ENCODE data around the gene IL25. TPM values are rescaled to one million over a fixed set of nuclear protein-coding genes. Genes with fewer than 3 reads are reported as not detected.
A peak's percentile ranks its signal among the peaks of the same experiment; 100 is the strongest.

The IL25 gene
- total and polyA plus RNA-seq, 2 of the 8 experiments (the other 6 are each of a cell fraction or from before 2014, with no cell fraction given) = not detected

- no peak overlapping the region for H2BK5ac ChIP-seq (ENCODE audit: low read depth, low read length)
- H3K4me1 ChIP-seq (replicated peaks in 1 of 4; ENCODE audit: control insufficient read depth in 3 of 4, insufficient read depth in 4 of 4, low read length in 3 of 4) = peaks cover 0 to 12% (median 4%) of the 10 kb centered on the region in 4 experiments; a peak in 3 of 7 replicates
- peak overlapping the region; percentile 77; the same call in 1 of the 2 replicates for H2BK20ac ChIP-seq (ENCODE audit: low read length)
- H3K9ac ChIP-seq (replicated peaks in 1 of 4; ENCODE audit: extremely low read depth in 1 of 4, low read depth in 3 of 4, low read length in 3 of 4) = no peak overlapping the region
- H2BK15ac ChIP-seq (ENCODE audit: low read length) = no peak overlapping the region
- H4K91ac ChIP-seq (replicated peaks; ENCODE audit: insufficient read length, low read length) = no peak overlapping the region
- no peaks in the 10 kb centered on the region for H3K9me3 ChIP-seq (ENCODE audit: insufficient read depth in 2 of 2, low read depth in 1 of 2, low read length in 1 of 2)
- no peak overlapping the region for H4K5ac ChIP-seq (ENCODE audit: insufficient read length, low read depth, low read length)
- 80% methylated on average over 16 of the region's 16 CpGs; no CpG with 5 or more reads in 1 of the 2 experiments for WGBS, 2 experiments (ENCODE audit: extremely low coverage in 1 of 2, insufficient coverage in 1 of 2, insufficient read length in 1 of 2, insufficient replicate concordance in 2 of 2, low coverage in 1 of 2, low lambda C conversion rate in 2 of 2, missing lambda C conversion rate in 1 of 2)
- DNase-seq (ENCODE audit: low read depth in 1 of 2, low spot score in 2 of 2) = no peak
- H4K8ac ChIP-seq (ENCODE audit: extremely low read depth, insufficient read depth, low read length) = no peak overlapping the region
- no peak overlapping the region for H2AK5ac ChIP-seq (ENCODE audit: low read depth, low read length)
- no peak overlapping the region for H3K56ac ChIP-seq (replicated peaks; ENCODE audit: insufficient read length, low read depth, low read length)
- no peaks in the 10 kb centered on the region for H3K79me1 ChIP-seq (ENCODE audit: low read depth, low read length)
- no peak overlapping the region for H2BK120ac ChIP-seq (replicated peaks; ENCODE audit: low read depth, low read length)
- H3K14ac ChIP-seq (ENCODE audit: insufficient read length) = no peak overlapping the region
- no peaks in the 10 kb centered on the region for H3K36me3 ChIP-seq (ENCODE audit: control insufficient read depth in 2 of 4, insufficient read depth in 4 of 4, low read length in 3 of 4)
- H2AFZ ChIP-seq (ENCODE audit: low read length) = no peak overlapping the region
- no peak overlapping the region for H3K4ac ChIP-seq (replicated peaks; ENCODE audit: insufficient read length, low read depth, low read length)
- H3K23me2 ChIP-seq (ENCODE audit: low read depth, low read length) = no peaks in the 10 kb centered on the region; the same call in 1 of the 2 replicates
- no peaks in the 10 kb centered on the region for H4K20me1 ChIP-seq (replicated peaks in 1 of 2; ENCODE audit: control insufficient read depth in 1 of 2, insufficient read depth in 2 of 2, low read length in 2 of 2)
- no peak overlapping the region for H3K18ac ChIP-seq (ENCODE audit: extremely low read depth, low read length)
- H3K79me2 ChIP-seq (ENCODE audit: control insufficient read depth in 1 of 2, insufficient read depth in 2 of 2, low read length in 2 of 2) = no peaks in the 10 kb centered on the region
- ChIA-PET POLR2A (ENCODE audit: partially characterized antibody) (interaction anchor here (0.7 to 1.8 kb wide), 4 partner anchors 9 to 59 kb away, joined by 3 to 8 read pairs (median 6); partner anchors contain the start of genes PABPN1 and SLC22A17), CTCF (ENCODE audit: partially characterized antibody) (interaction anchor here (0.7 to 15.0 kb wide), 71 partner anchors 9 to 394 kb away, joined by 3 to 333 read pairs (median 5); partner anchors contain the start of genes BCL2L2, EFS, HOMEZ and MYH7)
- H3K4me3 ChIP-seq (ENCODE audit: extremely low read depth in 1 of 4, insufficient read depth in 2 of 4, low read depth in 3 of 4, low read length in 4 of 4) = no peak overlapping the region
- peaks cover 0 to 22% (median 11%) of the 10 kb centered on the region in 4 experiments; a peak in 6 of 7 replicates for H3K27me3 ChIP-seq (replicated peaks in 1 of 4; ENCODE audit: control insufficient read depth in 3 of 4, extremely low read depth in 1 of 4, insufficient read depth in 3 of 4, low read length in 3 of 4)
- no peak for FAIRE-seq
- no peak overlapping the region for H3K23ac ChIP-seq (ENCODE audit: insufficient read length)
- H3K4me2 ChIP-seq (ENCODE audit: insufficient read depth in 1 of 2, low read depth in 2 of 2, low read length in 2 of 2) = no peak overlapping the region
- no peak overlapping the region for H3K27ac ChIP-seq (ENCODE audit: low read depth, low read length)
- H2BK12ac ChIP-seq (ENCODE audit: low read depth, low read length) = no peak overlapping the region
- TF ChIP-seq FOSL1 (IDR thresholded peaks at IDR 0.05; ENCODE audit: insufficient read depth, low read depth, low read length) = no peak
- TF ChIP-seq CHD1 (IDR thresholded peaks at IDR 0.05; ENCODE audit: low read depth, low read length) = no peak
- TF ChIP-seq SP4 (IDR thresholded peaks at IDR 0.05; ENCODE audit: low read length) = no peak
- TF ChIP-seq BCL11A (IDR thresholded peaks at IDR 0.05; ENCODE audit: low read depth in 2 of 2, low read length in 2 of 2) = no peak
- TF ChIP-seq CBX5 (IDR thresholded peaks at IDR 0.05; ENCODE audit: low read depth, low read length) = no peak
- TF ChIP-seq CHD2 (IDR thresholded peaks at IDR 0.05; ENCODE audit: low read length) = no peak
- TF ChIP-seq SAP30 (IDR thresholded peaks at IDR 0.05; ENCODE audit: insufficient read depth, insufficient replicate concordance, low read length) = no peak
- TF ChIP-seq CTBP2 (IDR thresholded peaks at IDR 0.05; ENCODE audit: borderline replicate concordance, insufficient read depth, insufficient read length, low read length) = no peak
- no peak for TF ChIP-seq TCF12 (IDR thresholded peaks at IDR 0.05; ENCODE audit: low read depth, low read length)
- TF ChIP-seq RNF2 (IDR thresholded peaks at IDR 0.05; ENCODE audit: borderline replicate concordance, low read depth, low read length, missing control alignments, poor library complexity, severe bottlenecking) = no peak
- TF ChIP-seq TBP (IDR thresholded peaks at IDR 0.05; ENCODE audit: low read depth, low read length) = no peak
These were observed 7.7 kb downstream of the IL25 start for GRCh38 chr14:23380197-23380914.

All from H1 (cell line).